Measurements from ENCODE around the gene CEP68.
"Not testable (repeated sequence)": the region's sequence is repeated elsewhere in the genome, so short reads cannot be mapped to it uniquely, and the experiment has no call there.

Gene CEP68, protein sequence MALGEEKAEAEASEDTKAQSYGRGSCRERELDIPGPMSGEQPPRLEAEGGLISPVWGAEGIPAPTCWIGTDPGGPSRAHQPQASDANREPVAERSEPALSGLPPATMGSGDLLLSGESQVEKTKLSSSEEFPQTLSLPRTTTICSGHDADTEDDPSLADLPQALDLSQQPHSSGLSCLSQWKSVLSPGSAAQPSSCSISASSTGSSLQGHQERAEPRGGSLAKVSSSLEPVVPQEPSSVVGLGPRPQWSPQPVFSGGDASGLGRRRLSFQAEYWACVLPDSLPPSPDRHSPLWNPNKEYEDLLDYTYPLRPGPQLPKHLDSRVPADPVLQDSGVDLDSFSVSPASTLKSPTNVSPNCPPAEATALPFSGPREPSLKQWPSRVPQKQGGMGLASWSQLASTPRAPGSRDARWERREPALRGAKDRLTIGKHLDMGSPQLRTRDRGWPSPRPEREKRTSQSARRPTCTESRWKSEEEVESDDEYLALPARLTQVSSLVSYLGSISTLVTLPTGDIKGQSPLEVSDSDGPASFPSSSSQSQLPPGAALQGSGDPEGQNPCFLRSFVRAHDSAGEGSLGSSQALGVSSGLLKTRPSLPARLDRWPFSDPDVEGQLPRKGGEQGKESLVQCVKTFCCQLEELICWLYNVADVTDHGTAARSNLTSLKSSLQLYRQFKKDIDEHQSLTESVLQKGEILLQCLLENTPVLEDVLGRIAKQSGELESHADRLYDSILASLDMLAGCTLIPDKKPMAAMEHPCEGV
- total RNA-seq: 39.6 to 89.9 (median 59.6) reads per million in 4 donors

DNA sequence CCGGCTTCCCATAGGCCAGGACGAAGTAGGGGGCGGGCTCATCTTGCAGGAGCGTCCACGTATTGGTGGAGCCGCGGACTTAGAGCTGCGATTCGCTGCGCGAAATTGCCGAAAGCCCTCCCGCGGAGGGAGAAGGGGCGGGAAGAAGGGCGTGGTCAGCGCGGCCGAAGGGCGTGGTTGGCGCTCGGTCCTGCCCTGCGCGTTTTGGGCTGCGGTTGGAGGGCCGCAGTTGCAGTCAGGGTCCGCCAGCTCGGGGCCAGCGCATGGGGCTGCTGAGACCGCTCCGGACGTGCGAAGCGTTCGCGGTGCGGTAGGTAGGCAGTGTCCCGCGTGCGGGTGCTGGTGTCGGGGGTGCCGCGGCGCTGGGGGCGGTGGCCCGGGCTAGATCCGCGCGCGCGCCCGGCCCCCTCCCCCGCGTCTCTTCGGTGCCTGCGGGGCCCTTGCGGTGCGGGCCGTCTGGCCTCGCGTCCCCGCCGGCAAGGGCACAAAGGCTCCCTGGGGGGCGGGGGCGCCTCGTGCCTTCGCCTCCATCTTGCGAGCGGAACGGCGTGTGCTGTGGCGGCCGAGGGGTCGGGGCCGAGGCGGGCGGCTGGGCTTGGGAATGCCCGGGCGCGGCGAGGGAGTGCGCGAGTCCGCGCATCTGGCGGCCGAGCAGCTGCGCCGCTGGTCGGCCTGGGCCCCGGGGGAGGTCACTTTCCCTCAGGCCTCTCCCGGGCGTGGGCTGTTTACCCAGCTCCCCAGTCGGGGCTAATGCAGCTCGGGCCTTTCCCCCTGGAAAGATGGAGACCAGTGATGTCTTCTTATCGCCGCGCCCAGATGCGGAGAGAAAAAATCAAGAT lies at the start of gene CEP68:
Gene CEP68 (plus strand): TSS at position 202 of the 839 bp plus-strand sequence. CDS start 13,029 bp downstream, outside the sequence.
- peak; percentile 91 to 97 (median 95) for DNase-seq

GRCh38 chr2:65013776-65014175 lies 42.4 kb upstream of the CEP68 start:
- DNase-seq: no peak

GRCh38 chr2:65015731-65016130 lies 40.5 kb upstream of the CEP68 start:
- no peak for DNase-seq

DNA sequence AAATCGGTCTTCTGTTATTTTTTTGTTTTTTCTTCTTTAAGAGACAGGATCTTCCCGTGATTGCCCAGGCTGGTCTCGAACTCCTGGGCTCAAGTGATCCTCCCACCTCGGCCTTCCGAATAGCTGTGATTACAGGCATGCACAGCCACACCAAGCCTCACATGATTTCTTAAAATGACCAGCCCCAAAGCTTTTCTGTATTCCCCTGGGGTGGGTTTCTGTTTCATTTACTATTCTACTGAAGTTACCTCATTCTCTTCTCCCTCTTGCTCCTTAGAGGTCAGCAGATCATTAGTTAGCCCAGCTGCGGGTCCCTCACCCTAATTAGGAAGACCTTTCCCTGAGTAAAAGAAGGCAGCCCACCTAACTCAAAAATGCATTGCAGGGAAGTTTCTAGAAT lies 39.4 kb upstream of the CEP68 start:
- no peak for DNase-seq

DNA sequence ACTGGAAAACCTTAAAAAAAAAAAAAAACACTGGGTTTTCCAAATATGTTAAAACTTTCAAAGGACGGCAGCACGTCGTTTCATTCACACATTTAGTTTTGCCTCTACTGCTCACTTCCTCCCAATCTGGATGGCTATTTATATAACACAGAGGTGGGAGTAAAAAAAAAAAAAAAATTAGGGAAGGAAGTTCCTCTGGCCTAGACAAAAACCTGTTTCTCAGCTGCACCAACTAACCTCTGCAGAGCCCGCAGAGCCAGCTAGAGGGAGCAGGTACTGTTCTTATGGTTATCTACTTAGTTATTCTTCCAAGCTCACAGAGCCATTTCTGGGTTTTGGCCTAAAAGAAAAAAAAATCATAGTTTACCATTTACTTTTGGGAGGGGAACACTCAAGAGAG lies 38.9 kb upstream of the CEP68 start:
- DNase-seq: no peak

- no peak for DNase-seq
Measured at GRCh38 chr2:65018141-65018582, 38.1 kb upstream of the CEP68 start.

GRCh38 chr2:65019010-65019409 lies 37.2 kb upstream of the CEP68 start:
- DNase-seq: no peak

GRCh38 chr2:65019675-65020195 lies 36.5 kb upstream of the CEP68 start:
- no peak for DNase-seq

DNA sequence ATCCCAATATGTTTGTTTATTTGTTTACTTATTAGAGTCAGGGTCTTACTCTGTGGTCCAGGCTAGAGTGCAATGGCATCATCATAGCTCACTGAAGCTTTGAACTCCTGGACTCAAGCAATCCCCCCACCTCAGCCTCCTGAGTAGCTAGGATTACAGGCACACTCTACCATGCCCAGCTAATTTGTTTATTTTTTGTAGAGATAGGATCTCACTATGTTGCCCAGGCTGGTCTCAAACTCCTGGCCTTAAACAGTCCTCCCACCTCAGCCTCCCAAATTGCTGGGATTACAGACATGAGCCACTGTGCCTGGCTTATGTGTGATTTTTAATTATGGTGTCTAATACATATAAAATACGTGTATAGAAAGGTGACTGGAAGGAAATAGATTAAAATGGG lies 36.0 kb upstream of the CEP68 start:
- DNase-seq: not testable (repeated sequence)

- DNase-seq: no peak
Measured at GRCh38 chr2:65020943-65021528, 35.2 kb upstream of the CEP68 start.

GRCh38 chr2:65021709-65022108 lies 34.5 kb upstream of the CEP68 start:
- no peak for DNase-seq

- no peak for DNase-seq
Measured at GRCh38 chr2:65022189-65022588, 34.0 kb upstream of the CEP68 start.

GRCh38 chr2:65023742-65024141 lies 32.5 kb upstream of the CEP68 start:
- DNase-seq: no peak

- no peak for DNase-seq
Measured at GRCh38 chr2:65024149-65024829, 31.9 kb upstream of the CEP68 start.

DNA sequence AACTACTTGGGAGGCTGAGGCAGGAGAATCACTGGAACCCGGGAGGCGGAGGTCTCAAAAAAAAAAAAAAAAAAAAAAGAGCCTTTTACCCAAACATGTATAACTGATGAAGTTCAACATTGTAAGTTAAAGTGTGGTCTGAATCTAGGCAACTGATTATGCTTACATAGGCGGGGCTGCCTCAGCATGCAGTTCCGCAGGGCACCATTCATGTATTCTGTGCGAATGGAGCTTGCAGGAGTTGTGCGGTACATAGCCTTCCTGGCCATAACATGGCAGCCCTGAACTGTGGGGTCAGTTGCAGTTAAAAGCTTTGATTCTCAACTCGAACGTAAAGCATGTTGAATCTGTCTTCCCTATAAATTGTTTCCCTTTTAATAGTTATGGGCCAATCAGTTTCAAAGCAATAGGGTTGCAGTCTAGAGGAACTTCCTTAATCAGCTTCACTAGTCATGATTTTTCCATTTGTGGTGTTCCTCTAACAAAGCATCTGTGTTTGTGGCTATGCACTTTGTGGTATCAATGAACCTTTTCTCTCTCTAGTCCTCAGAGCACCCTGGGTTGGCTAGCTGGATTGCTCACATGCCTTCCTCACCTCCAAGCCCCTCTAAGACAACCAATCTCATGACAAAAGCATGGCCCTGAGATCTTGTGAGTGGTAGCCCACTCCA lies 30.6 kb upstream of the CEP68 start:
- DNase-seq: no peak

- no peak for DNase-seq
Measured at GRCh38 chr2:65026154-65026553, 30.1 kb upstream of the CEP68 start.

DNA sequence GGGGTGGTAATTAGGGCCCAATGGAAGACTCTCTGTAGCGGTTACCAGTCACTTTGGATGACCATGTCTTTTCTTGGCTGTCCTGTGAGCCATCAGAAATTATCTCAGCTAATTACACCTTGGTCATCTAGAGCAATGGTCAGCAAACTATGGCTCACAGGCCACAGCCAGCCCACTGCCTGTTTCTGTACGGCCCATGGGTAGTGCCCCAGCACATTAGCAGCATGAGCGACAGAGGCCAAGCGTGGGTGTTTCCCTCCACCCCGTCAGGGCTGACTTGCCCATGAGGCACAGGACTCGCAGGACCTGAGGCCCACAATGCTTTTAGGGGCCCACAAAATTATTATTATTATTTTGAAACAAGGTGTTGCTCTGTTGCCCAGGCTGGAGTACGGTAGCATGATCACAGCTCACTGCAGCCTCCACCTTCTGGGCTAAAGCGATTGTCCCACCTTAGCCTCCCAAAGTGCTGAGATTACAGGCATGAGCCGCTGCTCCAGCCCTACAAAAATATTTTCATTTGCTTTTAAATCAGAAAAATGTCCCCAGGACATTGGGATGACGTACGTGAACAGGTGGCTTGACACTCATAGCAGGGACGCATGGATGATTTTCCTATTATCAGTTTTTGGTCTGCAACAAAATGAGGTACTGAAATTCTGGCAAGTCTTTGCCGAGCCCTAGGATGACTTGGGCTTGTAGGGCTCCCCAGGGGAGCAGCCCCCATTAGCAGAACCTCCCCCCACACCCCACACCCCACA lies 29.3 kb upstream of the CEP68 start:
- no peak for DNase-seq

GRCh38 chr2:65027616-65028244 lies 28.5 kb upstream of the CEP68 start:
- no peak for DNase-seq

GRCh38 chr2:65030476-65031332 lies 25.5 kb upstream of the CEP68 start:
- no peak for DNase-seq
